B cell (primary cell): ENCODE measurements around the gene FAM83G. TPM values are rescaled to one million over a fixed set of nuclear protein-coding genes. Genes with fewer than 3 reads are reported as not detected.

Experiments
- ATAC-seq: fragments of 200-7000 bp; cut with Tn5 transposase; one replicate; pipeline ENCODE4 v1.10.0; 2021; ENCODE audit warnings: low read depth, mild to moderate bottlenecking, moderate number of reproducible peaks, moderate library complexity
- CTCF ChIA-PET: fragments of 350-600 bp; sonication (Branson Sonifier 250); formaldehyde crosslinking; loops from one replicate; lab custom pipeline; 2021; ENCODE audit warnings: antibody characterized with exemption, inconsistent platforms; lab: Charles Lee
- POLR2A ChIA-PET: fragments of 350-600 bp; sonication (Branson Sonifier 250); formaldehyde crosslinking; loops from one replicate; lab custom pipeline; 2021; ENCODE audit warnings: antibody characterized with exemption; lab: Charles Lee
- DNase-seq: peaks from one replicate; pipeline ENCODE4 v3.0.0; 2013
- H2AFZ ChIP-seq: 2 replicates; pipeline ENCODE4 v1.6.1; 2012; ENCODE audit warnings: mild to moderate bottlenecking, low read depth, low read length; ENCODE audit not compliant: insufficient read depth, poor library complexity, severe bottlenecking
- H3K27ac ChIP-seq, 2 donors: 1 replicate in 1 of 2; 2 replicates in 1 of 2; pipeline ENCODE4 v1.5.1; 2012 to 2013; ENCODE audit warnings: low read length in 2 of 2, mild to moderate bottlenecking in 2 of 2, moderate library complexity in 1 of 2
- H3K27me3 ChIP-seq, 4 experiments: fragments of 200-600 bp in 1 of 4; sonication (generic) in 1 of 4; replicated peaks in 1 of 4; 1 replicate in 2 of 4; 2 replicates in 2 of 4; pipeline versions ENCODE4 v1.6.1 to v1.7.0; 2013 to 2016; ENCODE audit warnings: low read length in 3 of 4, mild to moderate bottlenecking in 2 of 4, mixed read lengths in 1 of 4, moderate library complexity in 1 of 4; ENCODE audit not compliant: insufficient read depth in 4 of 4, control insufficient read depth in 3 of 4; ENCODE audit errors: control extremely low read depth in 1 of 4
- H3K36me3 ChIP-seq, 2 experiments: replicated peaks in 1 of 2; 1 replicate in 1 of 2; 2 replicates in 1 of 2; pipeline versions ENCODE4 v1.6.1 to v1.7.1; 2013; ENCODE audit warnings: low read length in 1 of 2; ENCODE audit not compliant: insufficient read depth in 2 of 2, control insufficient read depth in 1 of 2; ENCODE audit errors: control extremely low read depth in 1 of 2, extremely low read depth in 1 of 2
- H3K4me1 ChIP-seq, 2 donors: fragments of 200-600 bp in 1 of 2; sonication (generic) in 1 of 2; 1 replicate in 1 of 2; 2 replicates in 1 of 2; pipeline versions ENCODE4 v1.5.1 to v1.6.1; 2013 to 2017; ENCODE audit warnings: low read length in 2 of 2; ENCODE audit not compliant: control insufficient read depth in 2 of 2, insufficient read depth in 2 of 2
- H3K4me2 ChIP-seq: replicated peaks from 2 replicates; pipeline ENCODE3; 2012; ENCODE audit warnings: mild to moderate bottlenecking, low read depth, low read length; ENCODE audit not compliant: poor library complexity, severe bottlenecking
- H3K4me3 ChIP-seq, 5 experiments: fragments of 200-600 bp in 1 of 5; sonication (generic) in 1 of 5; 1 replicate in 3 of 5; 2 replicates in 2 of 5; pipeline versions ENCODE4 v1.5.1 to v1.7.0; 2011 to 2016; ENCODE audit warnings: low read length in 4 of 5, mild to moderate bottlenecking in 4 of 5, low read depth in 2 of 5, control low read depth in 1 of 5, moderate library complexity in 1 of 5; ENCODE audit not compliant: insufficient read depth in 1 of 5; ENCODE audit errors: control extremely low read depth in 1 of 5, extremely low read depth in 1 of 5
- H3K79me2 ChIP-seq: fragments of 200-600 bp; sonication (generic); one replicate; pipeline ENCODE4 v1.6.0; 2016; ENCODE audit warnings: low read length; ENCODE audit not compliant: control insufficient read depth, insufficient read depth
- H3K9ac ChIP-seq: fragments of 200-600 bp; sonication (generic); 2 replicates; pipeline ENCODE4 v1.6.1; 2017; ENCODE audit warnings: mild to moderate bottlenecking, low read length, moderate library complexity
- H3K9me3 ChIP-seq, 3 donors: one replicate each; pipeline versions ENCODE4 v1.6.1 to v1.7.1; 2013; ENCODE audit warnings: low read length in 2 of 3; ENCODE audit not compliant: control insufficient read depth in 2 of 3, insufficient read depth in 1 of 3; ENCODE audit errors: control extremely low read depth in 1 of 3
- H4K20me1 ChIP-seq: 2 replicates; pipeline ENCODE4 v1.6.0; 2012; ENCODE audit warnings: mild to moderate bottlenecking, low read length; ENCODE audit not compliant: insufficient read depth, control insufficient read depth, poor library complexity, severe bottlenecking
- H3K27ac Mint-ChIP-seq: one replicate; pipeline ENCODE4 v1.8.0; 2021; ENCODE audit warnings: mixed read lengths
- H3K27me3 Mint-ChIP-seq: one replicate; pipeline ENCODE4 v1.8.0; 2021; ENCODE audit warnings: mixed read lengths
- H3K4me1 Mint-ChIP-seq: one replicate; pipeline ENCODE4 v1.8.0; 2021; ENCODE audit warnings: mixed read lengths
- H3K4me3 Mint-ChIP-seq: one replicate; pipeline ENCODE4 v1.8.0; 2021; ENCODE audit warnings: mixed read lengths
- H3K9me3 Mint-ChIP-seq: one replicate; pipeline ENCODE4 v1.8.0; 2022; ENCODE audit warnings: mixed read lengths; ENCODE audit not compliant: insufficient read depth
- CTCF ChIP-seq: fragments of 200-600 bp; IDR thresholded peaks from one replicate; pipeline ENCODE4 v1.8.0; 2022; ENCODE audit warnings: antibody characterized with exemption, mild to moderate bottlenecking
- EZH2 ChIP-seq: IDR thresholded peaks from 2 replicates; pipeline ENCODE4 v1.6.1; 2012; ENCODE audit warnings: borderline replicate concordance, low read depth, mild to moderate bottlenecking, moderate library complexity, low read length; ENCODE audit not compliant: insufficient read depth, poor library complexity, severe bottlenecking
- WGBS: methylation state at CpG from one replicate; pipeline ENCODE4 v1.1.5; 2013; ENCODE audit warnings: missing lambda C conversion rate; ENCODE audit not compliant: insufficient coverage; 5-methylcytosine and 5-hydroxymethylcytosine counted together
- intact Hi-C: fragments of 100-400 bp; cut with micrococcal nuclease; formaldehyde crosslinking; loops from one replicate; pipeline ENCODE4 v1.10.0; 2022
- polyA plus RNA-seq: library from polyadenylated mRNA; depleted of rRNA; stranded (reverse); fragments of >200 nt; gene quantifications from 2 replicates; pipeline ENCODE4 v1.2.3, GENCODE V29; 2012
- total RNA-seq, 2 donors: library from RNA; stranded (reverse); fragments of 120-200 nt in 1 of 2; gene quantifications; 1 replicate in 1 of 2; 2 replicates in 1 of 2; pipeline versions ENCODE4 v1.2.3 to v1.2.4, GENCODE V29; 2013 to 2022

Gene FAM83G
- total and polyA plus RNA-seq, 2 donors (not counting 1 experiment from before 2014, with no cell fraction given): 4.7 to 14.3 TPM

- TF ChIP-seq CTCF (no peak), EZH2 (no peak)
- ATAC-seq: no peak
- Histone ChIP-seq H4K20me1 (no peaks in the 10 kb centered on the region), H2AFZ (no peak overlapping the region), H3K4me3 (no peak overlapping the region), H3K36me3 (peaks cover 0 to 23% of the 10 kb centered on the region in 2 experiments), H3K27ac (no peak overlapping the region), H3K27me3 (no peaks in the 10 kb centered on the region), H3K4me2 (no peak overlapping the region), H3K79me2 (no peaks in the 10 kb centered on the region), H3K9ac (no peak overlapping the region), H3K4me1 (no peaks in the 10 kb centered on the region), H3K9me3 (no peaks in the 10 kb centered on the region)
- Mint-ChIP-seq H3K9me3 (no peaks in the 10 kb centered on the region), H3K27me3 (no peaks in the 10 kb centered on the region), H3K4me1 (no peaks in the 10 kb centered on the region), H3K4me3 (no peak overlapping the region), H3K27ac (no peak overlapping the region)
- CTCF ChIA-PET: interaction anchor here (2.0 kb wide), 1 partner anchor 20 kb away, joined by 6 read pairs; no protein-coding TSS in a partner anchor
- POLR2A ChIA-PET: no interaction called here
- WGBS: 97% methylated on average over 12 of the region's 13 CpGs
- intact Hi-C loops: no loop called here
- no peak for DNase-seq
Observed at GRCh38 chr17:18980682-18981334, 23.8 kb downstream of the FAM83G start.

- Histone ChIP-seq H3K9me3 (no peaks in the 10 kb centered on the region), H3K4me2 (no peak overlapping the region), H3K27ac (no peak overlapping the region), H3K4me3 (no peak overlapping the region), H3K79me2 (no peaks in the 10 kb centered on the region), H3K9ac (no peak overlapping the region), H2AFZ (no peak overlapping the region), H3K27me3 (no peaks in the 10 kb centered on the region), H4K20me1 (no peaks in the 10 kb centered on the region), H3K4me1 (no peaks in the 10 kb centered on the region), H3K36me3 (peaks cover 0 to 19% of the 10 kb centered on the region in 2 experiments)
- ATAC-seq (no peak), DNase-seq (no peak)
- Mint-ChIP-seq H3K27ac (no peak overlapping the region), H3K4me1 (no peaks in the 10 kb centered on the region), H3K4me3 (no peak overlapping the region), H3K9me3 (no peaks in the 10 kb centered on the region), H3K27me3 (no peaks in the 10 kb centered on the region)
- intact Hi-C loops: no loop called here
- ChIA-PET POLR2A (interaction anchor here (0.5 kb wide), 1 partner anchor 64 kb away, joined by 6 read pairs; no protein-coding TSS in a partner anchor), CTCF (no interaction called here)
- TF ChIP-seq EZH2 (no peak), CTCF (no peak)
- 95% methylated on average over 17 of the region's 17 CpGs for WGBS
Observed at GRCh38 chr17:18978655-18979054, 25.9 kb downstream of the FAM83G start.
